ENCODE data around the gene EIF1AX.
"Not testable (repeated sequence)": the region's sequence is repeated elsewhere in the genome, so short reads cannot be mapped to it uniquely, and the experiment has no call there.

Gene EIF1AX, protein sequence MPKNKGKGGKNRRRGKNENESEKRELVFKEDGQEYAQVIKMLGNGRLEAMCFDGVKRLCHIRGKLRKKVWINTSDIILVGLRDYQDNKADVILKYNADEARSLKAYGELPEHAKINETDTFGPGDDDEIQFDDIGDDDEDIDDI

DNA sequence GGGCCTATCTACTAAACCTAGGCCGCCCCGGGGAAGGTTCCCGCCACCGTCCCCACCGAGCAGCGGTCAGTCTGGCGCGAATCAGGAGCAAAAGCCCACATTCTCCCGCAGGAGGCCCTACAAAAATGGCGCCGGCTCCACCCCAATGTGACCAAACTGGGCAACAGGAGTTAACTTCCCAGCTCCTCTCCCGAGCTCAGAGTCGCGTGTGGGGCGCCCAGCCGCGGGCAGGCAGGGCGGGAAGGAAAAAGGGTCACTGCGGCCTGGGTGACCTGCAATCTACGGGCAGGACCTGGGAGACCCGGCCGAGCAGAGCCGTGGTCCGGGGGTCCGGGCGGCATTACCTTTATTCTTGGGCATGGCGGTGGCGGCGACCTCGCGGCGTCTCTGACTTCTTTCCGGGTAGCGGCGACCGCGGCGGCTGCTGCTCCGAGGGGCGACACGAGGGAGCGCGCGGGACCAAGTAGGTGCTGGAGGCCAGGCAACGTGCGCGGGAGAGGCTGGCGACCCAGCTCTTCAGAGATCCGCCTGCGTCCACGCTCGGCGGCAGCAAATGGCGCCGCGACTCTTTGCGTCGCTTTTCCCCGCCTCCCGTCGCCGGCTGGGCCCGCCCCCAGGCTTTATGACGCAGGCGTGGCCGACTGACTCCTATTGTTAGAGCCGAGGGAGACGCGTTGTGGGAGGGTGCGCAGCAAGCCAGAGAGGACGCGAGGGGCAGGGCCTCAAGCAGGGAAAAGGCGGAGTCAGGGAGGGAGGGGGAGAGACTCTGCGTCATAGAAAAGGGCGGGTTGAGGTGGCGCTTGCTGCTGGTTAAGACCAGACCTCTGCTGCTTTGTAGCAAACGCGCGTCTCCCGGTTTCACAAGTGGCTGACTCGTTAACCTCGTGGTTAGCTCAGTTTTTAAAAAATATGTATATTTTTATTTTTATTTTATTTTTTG is at the start of gene EIF1AX:
EIF1AX (minus strand) TSS at position 558 of the 940 bp plus-strand sequence; CDS start at position 360, 198 bp downstream.
- DNase-seq (ENCODE audit: low read depth in 2 of 2) = peak; percentile 87 to 90

DNA sequence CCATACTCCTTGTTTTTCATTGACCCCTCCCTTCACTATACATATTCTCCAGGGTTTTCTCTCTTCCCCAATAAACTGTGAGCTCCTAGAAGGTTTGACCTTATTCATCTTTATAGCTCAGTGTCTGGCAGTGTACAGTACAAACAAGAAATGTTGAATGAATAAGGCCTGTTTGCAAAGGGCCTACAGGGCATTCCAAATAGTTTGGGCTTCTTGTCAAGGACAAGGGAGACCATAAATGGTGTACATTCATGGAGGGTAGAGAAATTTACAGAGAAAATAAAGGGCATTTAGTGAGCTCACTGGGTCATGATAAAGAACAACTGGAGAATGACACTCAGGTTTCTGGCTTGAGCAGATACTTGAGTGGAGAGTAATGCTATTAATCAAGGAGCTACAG is 47.5 kb upstream of the EIF1AX start:
- no peak for DNase-seq (ENCODE audit: low read depth in 2 of 2)

DNA sequence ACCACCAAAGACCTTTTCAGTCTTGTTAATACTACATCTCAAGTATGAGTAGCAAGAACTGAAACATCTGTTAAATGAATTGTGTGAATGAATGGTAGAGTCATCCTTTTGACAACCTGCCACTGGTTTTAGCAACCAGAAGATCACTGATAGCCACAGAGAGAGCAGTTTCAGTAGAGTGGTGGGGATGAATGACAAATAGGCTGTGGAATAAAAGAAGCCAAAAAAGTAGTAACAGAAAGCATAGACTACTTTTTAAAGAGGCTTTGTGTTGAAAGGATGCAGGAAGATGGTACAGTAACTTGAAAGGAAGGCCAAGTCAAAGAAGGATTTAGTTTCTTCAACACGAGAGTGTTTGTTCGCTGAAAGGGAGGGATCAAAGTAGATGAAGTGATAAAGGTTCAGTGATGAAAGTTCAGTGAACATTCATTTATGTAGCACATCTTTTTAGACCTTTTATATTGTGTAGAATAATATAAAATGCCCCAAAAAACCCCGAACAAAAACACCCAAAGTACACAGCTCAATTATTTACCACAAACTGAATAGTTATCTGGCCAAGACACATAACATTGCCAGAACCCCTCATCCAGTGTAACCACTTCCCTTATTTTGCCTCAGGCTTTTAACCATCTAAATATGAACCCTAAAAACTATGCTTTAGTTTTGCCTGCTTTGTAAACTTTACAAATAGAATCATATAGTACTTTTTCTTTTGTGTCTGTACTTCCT is 40.1 kb upstream of the EIF1AX start:
- no peak for DNase-seq (ENCODE audit: low read depth in 2 of 2)

DNA sequence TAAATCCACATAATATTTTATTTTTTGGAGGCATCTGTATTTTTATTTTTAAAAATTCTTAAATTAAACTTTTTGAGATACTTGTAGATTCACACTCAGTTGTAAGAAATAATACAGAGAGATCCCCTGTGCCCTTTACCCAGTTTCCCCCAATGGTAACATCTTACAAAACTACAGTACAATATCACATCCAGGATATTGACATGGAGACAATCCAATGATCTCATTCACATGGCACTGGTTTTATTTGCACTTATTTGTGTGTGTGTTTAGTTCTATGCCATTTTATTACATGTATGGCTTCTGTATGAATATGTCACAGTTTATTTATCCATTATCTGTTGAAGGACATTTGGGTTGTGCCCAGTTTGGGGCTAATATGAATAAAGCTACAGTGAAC is 35.5 kb upstream of the EIF1AX start:
- DNase-seq (ENCODE audit: low read depth in 2 of 2) = no peak

DNA sequence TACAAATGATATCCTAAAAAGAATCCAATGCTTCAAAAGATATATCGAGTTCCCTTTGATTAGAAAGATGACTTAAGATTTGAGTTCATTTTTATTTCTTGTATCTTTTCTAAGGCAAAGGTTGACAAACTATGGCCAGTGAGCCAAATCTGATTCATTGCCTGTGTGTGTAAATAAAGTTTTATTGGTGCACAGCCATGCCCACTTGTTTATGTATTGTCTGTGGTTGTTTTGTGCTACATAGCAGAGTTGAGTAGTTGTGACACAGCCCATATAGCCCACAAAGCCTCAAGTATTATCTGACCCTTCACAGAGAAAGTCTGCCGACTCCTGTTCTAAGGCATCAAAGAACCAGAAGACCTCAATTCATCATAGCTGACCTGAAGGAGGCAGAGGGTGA is 32.2 kb upstream of the EIF1AX start:
- DNase-seq (ENCODE audit: low read depth in 2 of 2) = no peak

DNA sequence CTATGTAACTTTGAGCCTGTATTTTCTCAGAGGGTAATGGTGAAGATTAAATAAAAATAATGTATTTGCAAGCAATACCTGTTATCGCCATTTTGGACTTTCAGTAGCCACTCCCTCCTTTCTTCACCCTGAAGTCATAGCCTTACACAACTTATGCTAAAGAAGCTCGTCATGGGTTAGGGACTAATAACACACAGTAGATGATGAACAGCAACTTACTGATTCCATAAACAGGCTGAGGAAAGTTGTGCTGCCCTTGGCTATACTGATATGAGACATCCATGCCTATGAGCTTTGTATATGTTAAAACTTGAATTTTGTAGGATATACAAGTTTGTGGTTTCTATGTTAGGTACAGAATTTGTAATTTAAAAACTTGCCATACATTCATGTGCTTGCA is 31.7 kb upstream of the EIF1AX start:
- no peak for DNase-seq (ENCODE audit: low read depth in 2 of 2)

DNA sequence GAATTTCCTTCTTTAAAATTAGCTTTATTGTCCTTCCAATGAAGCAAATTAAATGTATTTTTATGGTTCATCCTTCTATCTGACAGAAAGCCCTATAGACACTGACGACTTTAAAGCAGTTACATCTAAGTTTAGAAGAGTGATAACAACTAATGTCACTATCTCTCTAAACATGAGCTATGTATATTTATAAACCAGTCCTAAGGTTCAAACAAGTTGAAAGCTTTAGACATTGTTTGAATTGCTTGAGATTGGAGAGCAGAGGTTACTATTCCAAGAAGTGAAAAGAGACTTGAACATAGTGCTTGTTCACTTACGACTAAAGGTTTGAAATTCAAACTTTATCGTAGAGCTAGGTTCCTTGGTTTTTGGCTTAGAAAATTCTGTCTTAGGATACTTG is 30.2 kb upstream of the EIF1AX start:
- no peak for DNase-seq (ENCODE audit: low read depth in 2 of 2)

DNA sequence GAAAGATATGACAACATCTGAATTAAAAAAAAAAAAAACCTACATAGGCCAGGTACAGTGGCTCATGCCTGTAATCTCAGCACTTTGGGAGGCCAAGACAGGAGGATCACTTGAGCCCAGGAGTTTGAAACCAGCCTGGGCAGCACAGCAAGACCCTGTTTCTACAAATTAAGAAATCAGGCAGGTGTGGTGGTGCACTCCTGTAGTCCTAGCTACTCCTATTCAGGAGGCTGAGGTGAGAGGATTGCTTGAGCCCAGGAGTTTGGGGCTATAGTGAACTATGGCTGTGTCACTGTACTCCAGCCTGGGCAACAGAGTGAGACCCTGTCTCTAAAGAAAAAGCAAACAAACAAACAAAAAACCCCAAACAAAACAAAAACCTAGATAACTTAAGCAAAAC is 20.9 kb upstream of the EIF1AX start:
- not testable (repeated sequence) for DNase-seq (ENCODE audit: low read depth in 2 of 2)

DNA sequence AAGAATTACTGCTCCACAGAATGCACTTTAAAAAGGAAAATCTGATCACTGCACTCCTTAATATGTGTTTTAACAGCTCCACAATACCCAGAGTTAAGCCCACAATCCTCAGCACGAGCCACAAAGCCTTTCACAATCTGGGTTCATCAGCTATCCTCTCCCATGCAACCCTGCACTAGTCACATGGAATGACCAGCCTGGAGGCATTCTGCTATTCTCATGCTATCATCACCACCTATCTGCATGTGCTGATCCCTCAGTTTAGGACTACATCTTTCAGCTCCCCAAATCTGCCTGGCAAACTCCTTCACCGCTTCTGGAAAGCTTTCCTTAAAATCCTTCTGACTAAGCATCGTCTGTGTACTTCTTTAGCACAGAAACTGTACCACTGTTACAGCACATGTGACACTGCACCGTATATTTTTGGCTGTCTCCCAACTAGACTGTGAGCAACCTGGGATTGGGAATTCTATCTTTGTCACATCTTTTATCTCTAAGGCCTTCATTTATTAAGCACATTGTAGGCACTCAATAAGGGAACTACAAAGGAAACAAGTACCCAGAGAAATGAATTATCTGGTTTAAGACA is 18.3 kb upstream of the EIF1AX start:
- no peak for DNase-seq (ENCODE audit: low read depth in 2 of 2)

DNA sequence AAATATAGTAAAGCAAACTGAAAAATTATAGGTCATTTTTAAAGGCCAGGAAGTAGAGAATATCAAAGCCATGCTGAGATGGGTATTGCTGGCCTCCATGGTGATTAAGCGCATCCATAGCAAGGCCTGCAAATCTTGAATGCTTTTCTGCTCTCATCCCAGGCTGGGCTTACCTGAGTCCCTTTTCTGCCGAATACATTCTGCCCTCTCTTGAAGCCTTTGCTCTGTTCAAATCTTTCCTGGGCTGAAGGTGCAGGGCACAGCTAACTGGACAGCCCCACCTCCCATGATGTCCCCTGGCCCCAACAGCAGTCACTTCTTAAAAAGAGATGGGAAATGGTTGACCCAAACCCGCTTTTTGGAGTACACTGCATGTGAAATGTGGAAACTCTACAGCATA is 10.1 kb upstream of the EIF1AX start:
- DNase-seq (ENCODE audit: low read depth in 2 of 2) = no peak

DNA sequence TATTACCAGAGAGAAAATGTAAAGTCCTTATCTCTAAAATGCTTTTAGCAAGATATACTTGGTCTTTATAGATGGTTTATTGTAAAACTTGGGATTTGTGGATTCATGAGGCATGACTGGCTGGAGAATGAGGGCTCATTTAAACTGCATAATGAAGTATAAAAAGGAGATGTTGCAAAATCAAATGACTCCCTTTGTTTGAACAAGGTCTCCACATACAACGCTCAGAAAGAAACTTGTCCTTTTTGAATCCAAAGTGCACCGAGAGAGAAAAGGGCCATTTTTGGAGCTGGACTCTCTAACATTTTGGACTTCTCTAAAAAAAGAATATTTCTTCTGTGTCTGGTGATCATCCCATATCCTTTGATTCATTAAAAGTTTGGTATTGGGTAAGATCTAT is 7.7 kb upstream of the EIF1AX start:
- DNase-seq (ENCODE audit: low read depth in 2 of 2) = no peak

DNA sequence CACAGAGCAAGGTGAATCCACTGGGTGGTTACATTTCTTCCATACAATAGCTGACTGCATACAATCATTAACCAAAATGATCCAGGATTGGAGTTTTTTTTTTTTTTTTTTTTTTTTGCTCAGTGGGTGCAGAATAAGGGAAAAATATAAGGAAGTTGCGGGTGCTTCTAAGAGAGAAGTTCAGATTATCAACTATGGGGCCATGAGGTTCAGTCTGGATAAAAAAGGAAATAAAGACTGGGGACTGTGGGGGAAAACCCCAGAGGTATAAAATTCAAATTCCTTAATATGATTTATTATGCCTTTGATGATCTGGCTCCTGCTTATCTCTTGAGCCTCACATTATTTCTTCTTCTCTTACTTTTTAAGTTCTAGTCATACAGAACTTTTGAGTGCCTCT is 5.9 kb upstream of the EIF1AX start:
- DNase-seq (ENCODE audit: low read depth in 2 of 2) = no peak

DNA sequence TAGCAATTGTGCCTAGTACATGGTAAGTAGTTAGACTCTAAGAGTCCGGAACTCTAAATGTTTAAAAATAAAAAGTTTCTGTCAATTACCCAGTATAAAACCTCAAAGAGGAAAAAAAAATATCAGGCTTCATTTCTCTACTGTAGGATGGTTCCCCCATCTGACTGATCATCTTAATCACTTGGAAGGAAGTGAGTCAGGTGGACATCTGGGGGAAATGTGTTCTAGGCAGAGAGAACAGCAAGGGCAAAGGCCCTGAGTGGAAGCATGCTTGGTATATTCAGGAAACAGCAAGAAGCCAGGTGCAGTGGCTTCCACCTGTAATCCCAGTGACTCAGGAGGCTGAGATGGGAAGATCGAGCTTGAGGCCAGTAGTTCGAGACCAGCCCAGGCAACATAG is 2.9 kb upstream of the EIF1AX start:
- no peak for DNase-seq (ENCODE audit: low read depth in 2 of 2)

DNA sequence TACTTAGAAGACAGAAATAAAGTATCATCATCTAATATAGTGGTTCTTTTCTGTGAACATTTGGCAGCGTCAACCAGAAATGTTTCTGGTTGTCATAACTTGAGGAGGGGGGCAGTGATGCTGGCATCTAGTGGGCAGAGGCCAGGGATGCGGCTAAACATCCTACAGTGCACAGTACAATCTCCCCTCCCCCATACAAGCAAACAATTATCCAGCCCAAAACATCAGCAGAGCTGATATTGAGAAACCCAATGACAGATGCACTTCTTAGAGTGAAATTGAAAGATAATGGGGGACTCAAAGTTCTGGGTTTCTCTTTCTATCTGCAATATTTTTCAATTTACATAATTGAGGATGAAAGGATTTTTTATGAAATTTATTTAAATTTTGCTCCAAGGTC is 1.9 kb upstream of the EIF1AX start:
- DNase-seq (ENCODE audit: low read depth in 2 of 2) = no peak

DNA sequence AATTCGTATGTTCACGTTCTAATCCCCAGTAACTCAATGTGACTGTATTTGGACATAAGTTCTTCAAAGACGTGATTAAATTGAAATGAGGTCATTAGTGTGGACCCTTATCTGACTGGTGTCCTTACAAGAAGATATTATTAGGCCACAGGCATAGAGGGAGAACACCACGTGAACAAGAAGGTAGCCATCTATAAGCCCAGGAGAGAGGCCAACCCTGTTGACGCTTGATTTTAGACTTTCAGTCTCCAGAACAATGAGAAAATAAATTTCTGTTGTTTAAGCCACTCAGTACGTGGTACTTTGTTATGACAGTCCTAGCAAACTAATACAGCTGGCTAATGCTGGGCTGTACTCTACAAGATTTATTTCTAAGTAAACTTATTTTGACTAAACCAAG is 1.5 kb upstream of the EIF1AX start:
- DNase-seq (ENCODE audit: low read depth in 2 of 2) = no peak

DNA sequence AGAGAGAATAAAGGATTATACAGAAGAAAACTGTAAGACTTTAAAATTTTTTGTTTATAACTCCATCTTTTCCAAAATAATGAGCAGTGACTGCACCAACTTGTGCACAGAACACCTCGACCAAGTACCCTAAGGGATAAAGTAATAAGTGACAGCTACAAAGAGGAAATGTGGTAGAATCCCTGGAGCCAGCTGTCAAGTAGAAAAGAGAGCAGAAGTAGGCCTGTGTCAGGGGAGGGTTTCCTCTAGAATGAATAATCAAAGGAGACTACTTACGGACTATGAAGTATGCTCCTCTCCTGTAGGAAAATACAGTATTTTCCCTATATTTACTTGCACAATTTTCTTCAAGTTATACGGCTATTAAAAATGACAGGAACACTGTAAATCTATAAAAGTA is 1.2 kb downstream of the EIF1AX start:
- no peak for DNase-seq (ENCODE audit: low read depth in 2 of 2)

DNA sequence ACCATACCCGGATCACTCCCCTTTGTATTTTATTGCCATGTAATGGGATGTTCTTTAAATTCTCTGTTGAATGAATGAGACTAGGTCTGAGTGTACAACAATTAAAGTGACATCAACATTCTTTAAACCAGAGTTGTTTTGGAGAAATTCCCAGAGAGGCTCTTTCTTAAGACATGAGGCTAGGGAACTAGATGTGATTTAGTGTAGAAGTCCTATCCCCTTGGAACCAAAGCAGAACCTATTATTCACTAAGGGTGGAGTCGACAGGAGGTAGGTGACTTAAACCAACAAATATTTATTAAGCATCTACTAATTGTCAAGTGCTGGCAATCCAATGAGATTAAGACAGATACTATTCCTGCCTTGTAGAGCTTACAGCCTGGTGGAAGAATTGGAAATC is 1.7 kb downstream of the EIF1AX start:
- DNase-seq (ENCODE audit: low read depth in 2 of 2) = no peak

DNA sequence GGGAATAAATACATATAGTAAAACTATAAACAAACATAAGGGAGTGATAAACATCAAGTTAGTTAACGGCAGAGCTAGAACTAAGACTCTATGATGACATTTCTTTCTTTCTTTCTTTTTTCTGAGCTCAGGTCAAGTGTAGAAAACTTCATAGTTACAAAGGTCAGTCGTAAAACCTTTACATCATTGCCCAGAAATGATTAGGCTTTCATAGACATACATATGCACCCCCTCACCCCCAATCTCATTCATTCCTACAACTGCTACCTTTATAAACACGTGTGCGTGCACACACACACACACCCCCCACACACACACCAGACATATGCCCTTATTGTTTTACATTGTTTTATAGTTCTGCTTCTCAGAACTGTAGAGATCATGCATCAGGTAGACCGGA is 5.7 kb downstream of the EIF1AX start:
- DNase-seq (ENCODE audit: low read depth in 2 of 2) = no peak

DNA sequence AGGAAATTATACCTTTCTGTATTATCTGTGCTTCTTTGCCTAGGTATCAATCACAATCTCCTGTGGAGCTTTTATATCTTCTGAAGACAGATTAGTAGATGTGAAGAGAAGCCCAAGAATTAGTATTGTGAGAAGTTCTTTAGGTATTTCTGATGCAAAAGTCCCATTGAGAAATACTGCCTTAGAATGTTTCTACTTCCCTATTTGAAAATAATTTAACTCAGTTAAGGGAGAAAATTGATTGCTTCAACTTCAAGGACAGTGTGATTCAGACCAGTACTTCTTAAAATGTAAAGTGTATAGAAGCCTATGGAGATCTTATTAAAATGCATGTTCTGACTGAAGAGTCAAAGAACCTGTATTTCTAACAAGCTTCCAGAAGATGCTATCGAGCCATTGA is 9.0 kb downstream of the EIF1AX start:
- DNase-seq (ENCODE audit: low read depth in 2 of 2) = no peak

DNA sequence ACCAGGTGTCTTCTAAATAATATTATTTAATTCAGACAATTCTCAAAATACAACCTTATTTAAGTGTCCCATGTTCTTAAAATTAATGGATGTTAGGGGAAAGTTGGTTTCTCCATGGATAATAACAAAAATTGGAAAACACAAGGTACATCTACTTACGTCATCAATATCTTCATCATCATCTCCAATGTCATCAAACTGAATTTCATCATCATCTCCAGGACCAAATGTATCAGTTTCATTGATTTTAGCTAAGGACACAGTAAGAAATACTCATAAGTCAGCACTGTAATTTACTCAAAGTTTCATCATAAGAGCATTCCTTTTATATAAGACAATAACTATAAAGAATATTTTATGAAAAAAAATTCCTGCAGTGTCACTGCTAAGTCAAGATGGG is 11.3 kb downstream of the EIF1AX start:
- no peak for DNase-seq (ENCODE audit: low read depth in 2 of 2)

DNA sequence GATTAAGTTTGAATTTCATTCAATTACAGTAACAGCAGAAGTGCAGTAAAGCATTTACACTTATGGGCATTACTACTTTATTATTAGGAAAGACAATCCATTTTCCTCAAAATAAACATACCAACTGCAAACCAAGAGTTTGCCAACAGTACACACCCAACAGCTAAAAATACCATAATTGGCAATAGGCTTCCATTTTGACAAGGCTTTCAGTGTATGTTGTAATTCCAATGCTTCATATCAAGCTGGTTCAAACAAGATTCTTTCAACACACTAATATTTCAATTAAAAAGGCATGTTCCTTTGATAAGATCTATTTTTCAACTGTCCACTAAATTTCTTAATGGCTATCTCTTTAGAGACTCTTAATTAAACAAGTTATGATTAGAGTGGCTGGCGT is 12.1 kb downstream of the EIF1AX start:
- no peak for DNase-seq (ENCODE audit: low read depth in 2 of 2)

DNA sequence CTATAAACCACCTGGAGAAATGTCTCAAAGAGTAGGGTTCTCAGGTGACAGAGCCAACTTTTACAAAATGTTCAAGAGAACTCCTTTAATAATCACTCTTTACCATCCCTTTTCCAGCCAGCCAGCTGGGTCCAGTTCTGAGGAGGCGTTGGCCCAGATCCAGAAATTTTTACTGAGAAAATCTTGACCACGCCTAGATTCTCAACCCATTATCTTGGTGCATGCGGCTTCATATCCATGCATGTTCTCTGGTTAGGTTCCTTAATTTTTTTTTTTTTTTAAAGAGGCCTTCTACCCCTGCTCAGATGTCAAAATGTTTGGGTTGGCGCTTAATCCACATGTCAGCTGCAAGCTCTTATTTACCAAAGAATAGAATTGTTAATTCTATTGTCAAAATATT is 13.0 kb downstream of the EIF1AX start:
- no peak for DNase-seq (ENCODE audit: low read depth in 2 of 2)
